ENCODE data around the gene C9orf78.

DNA sequence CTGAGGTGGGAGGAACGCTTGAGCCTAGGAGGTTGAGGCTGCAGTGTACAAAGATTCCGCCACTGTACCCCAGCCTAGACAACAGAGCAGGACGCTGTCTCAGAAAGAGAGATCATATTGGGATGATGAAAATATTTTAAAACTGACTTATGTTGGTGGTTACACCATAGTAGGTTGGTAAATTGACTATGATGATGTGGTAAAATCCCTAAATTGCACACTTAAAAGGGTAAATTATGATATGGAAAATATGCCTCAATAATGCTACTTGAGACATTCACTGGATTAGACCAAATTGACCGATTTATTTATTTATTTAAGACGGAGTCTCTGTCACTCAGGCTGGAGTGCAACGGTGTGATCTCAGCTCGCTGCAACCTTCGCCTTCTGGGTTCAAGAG lies 53.9 kb downstream of the C9orf78 start:
- TF ChIP-seq, protein P1, sequence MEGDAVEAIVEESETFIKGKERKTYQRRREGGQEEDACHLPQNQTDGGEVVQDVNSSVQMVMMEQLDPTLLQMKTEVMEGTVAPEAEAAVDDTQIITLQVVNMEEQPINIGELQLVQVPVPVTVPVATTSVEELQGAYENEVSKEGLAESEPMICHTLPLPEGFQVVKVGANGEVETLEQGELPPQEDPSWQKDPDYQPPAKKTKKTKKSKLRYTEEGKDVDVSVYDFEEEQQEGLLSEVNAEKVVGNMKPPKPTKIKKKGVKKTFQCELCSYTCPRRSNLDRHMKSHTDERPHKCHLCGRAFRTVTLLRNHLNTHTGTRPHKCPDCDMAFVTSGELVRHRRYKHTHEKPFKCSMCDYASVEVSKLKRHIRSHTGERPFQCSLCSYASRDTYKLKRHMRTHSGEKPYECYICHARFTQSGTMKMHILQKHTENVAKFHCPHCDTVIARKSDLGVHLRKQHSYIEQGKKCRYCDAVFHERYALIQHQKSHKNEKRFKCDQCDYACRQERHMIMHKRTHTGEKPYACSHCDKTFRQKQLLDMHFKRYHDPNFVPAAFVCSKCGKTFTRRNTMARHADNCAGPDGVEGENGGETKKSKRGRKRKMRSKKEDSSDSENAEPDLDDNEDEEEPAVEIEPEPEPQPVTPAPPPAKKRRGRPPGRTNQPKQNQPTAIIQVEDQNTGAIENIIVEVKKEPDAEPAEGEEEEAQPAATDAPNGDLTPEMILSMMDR (conservative IDR thresholded peaks at IDR 0.05 in 1 of 2, IDR thresholded peaks at IDR 0.05 in 1 of 2; ENCODE audit: low read depth in 1 of 2, low read length in 2 of 2), result no peak
- TF ChIP-seq EZH2 (IDR thresholded peaks at IDR 0.05; ENCODE audit: low read length, missing control alignments), result no peak

Data from fibroblast of lung (primary cell).